Hepatocyte (in vitro differentiated cells): ENCODE measurements around the gene DDAH2. TPM values are rescaled to one million over a fixed set of nuclear protein-coding genes. Genes with fewer than 3 reads are reported as not detected.

Source experiments
- DNase-seq: peaks from one replicate; pipeline ENCODE4 v3.0.0-alpha.2; 2016; ENCODE audit warnings: low spot score
- H2AFZ ChIP-seq: fragments of 200-600 bp; sonication (generic); 2 replicates; pipeline ENCODE4 v1.6.0; 2016; ENCODE audit warnings: antibody characterized with exemption, mild to moderate bottlenecking
- H3K27ac ChIP-seq: fragments of 200-600 bp; sonication (generic); 2 replicates; pipeline ENCODE4 v1.5.1; 2016; ENCODE audit warnings: mild to moderate bottlenecking
- H3K27me3 ChIP-seq: fragments of 200-600 bp; sonication (generic); 2 replicates; pipeline ENCODE4 v1.6.1; 2016
- H3K36me3 ChIP-seq: fragments of 200-600 bp; sonication (generic); replicated peaks from 2 replicates; pipeline ENCODE4 v1.5.1; 2016; ENCODE audit warnings: low read depth; ENCODE audit not compliant: insufficient read depth
- H3K4me1 ChIP-seq: fragments of 200-600 bp; sonication (generic); 2 replicates; pipeline ENCODE4 v1.5.1; 2016; ENCODE audit warnings: mild to moderate bottlenecking, moderate library complexity; ENCODE audit not compliant: insufficient read depth
- H3K4me2 ChIP-seq: fragments of 200-600 bp; sonication (generic); 2 replicates; pipeline ENCODE4 v1.6.0; 2016
- H3K4me3 ChIP-seq: fragments of 200-600 bp; sonication (generic); 2 replicates; pipeline ENCODE4 v1.5.1; 2016; ENCODE audit warnings: mild to moderate bottlenecking
- H3K79me2 ChIP-seq: fragments of 200-600 bp; sonication (generic); 2 replicates; pipeline ENCODE4 v1.6.0; 2017; ENCODE audit warnings: mild to moderate bottlenecking
- H3K9me2 ChIP-seq: fragments of 200-600 bp; sonication (generic); replicated peaks from 2 replicates; pipeline ENCODE4 v1.6.0; 2017; ENCODE audit warnings: mild to moderate bottlenecking; ENCODE audit not compliant: insufficient read depth
- H3K9me3 ChIP-seq: fragments of 200-600 bp; sonication (generic); 2 replicates; pipeline ENCODE4 v1.5.1; 2016; ENCODE audit warnings: low read depth, mild to moderate bottlenecking
- H4K20me1 ChIP-seq: fragments of 200-600 bp; sonication (generic); 2 replicates; pipeline ENCODE4 v1.6.0; 2016; ENCODE audit warnings: mild to moderate bottlenecking; ENCODE audit not compliant: insufficient read depth, poor library complexity, severe bottlenecking
- EZH2 ChIP-seq: fragments of 200-600 bp; sonication (generic); IDR thresholded peaks from 2 replicates; pipeline ENCODE4 v1.6.1; 2016; ENCODE audit warnings: antibody characterized with exemption, mild to moderate bottlenecking, borderline replicate concordance
- EZH2phosphoT487 ChIP-seq: fragments of 200-600 bp; sonication (generic); IDR thresholded peaks from one replicate; pipeline ENCODE4 v1.6.1; 2018; ENCODE audit warnings: antibody characterized with exemption, mild to moderate bottlenecking, low read depth, moderate library complexity; ENCODE audit not compliant: unreplicated experiment, severe bottlenecking
- whole genome bisulfite sequencing: methylation state at CpG from one replicate; pipeline ENCODE4 v1.1.6; 2016; ENCODE audit warnings: low lambda C conversion rate; ENCODE audit errors: missing lambda C conversion rate; 5-methylcytosine and 5-hydroxymethylcytosine counted together
- polyA plus RNA-seq: library from polyadenylated mRNA; unstranded; fragments of >200 nt; fragmentation: Nextera tagmentation; extraction: Ambion mirVana; gene quantifications from 2 replicates; pipeline ENCODE4 v1.2.1, GENCODE V29; 2016
- total RNA-seq: library from RNA; depleted of rRNA; stranded (reverse); fragments of >200 nt; gene quantifications from 2 replicates; pipeline ENCODE4 v1.2.3, GENCODE V29; 2014
- TF ChIP-seq, protein P1 (sequence below): fragments of 200-600 bp; sonication (generic); IDR thresholded peaks from 2 replicates; pipeline ENCODE4 v1.5.1; 2016; ENCODE audit warnings: antibody characterized with exemption, mild to moderate bottlenecking; ENCODE audit not compliant: poor library complexity

Gene DDAH2
- total and polyA plus RNA-seq, 2 experiments from 2014 or later: 93.8 to 157 TPM

DNA sequence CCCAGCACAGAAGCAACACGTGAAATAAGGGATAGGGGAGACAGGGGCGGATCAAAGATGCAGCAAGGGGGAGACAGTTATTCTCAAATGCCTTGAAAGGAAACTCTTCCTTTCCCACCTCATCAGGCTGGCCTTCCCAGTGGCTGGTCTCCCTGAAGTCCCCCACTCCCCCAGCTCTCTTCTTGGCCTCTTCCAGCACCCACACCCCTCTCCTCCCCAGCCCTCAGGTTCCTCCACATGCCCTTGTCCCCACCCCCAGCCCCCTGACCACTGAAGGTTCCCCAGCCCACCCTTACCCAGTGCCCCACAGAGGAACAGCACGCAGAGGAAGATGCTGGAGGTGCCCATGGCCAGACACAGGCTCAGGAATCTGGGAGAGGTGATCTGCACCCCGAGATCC is 15.6 kb downstream of the DDAH2 start:
- TF ChIP-seq EZH2 (no peak), EZH2phosphoT487 (no peak)
- TF ChIP-seq, protein P1, sequence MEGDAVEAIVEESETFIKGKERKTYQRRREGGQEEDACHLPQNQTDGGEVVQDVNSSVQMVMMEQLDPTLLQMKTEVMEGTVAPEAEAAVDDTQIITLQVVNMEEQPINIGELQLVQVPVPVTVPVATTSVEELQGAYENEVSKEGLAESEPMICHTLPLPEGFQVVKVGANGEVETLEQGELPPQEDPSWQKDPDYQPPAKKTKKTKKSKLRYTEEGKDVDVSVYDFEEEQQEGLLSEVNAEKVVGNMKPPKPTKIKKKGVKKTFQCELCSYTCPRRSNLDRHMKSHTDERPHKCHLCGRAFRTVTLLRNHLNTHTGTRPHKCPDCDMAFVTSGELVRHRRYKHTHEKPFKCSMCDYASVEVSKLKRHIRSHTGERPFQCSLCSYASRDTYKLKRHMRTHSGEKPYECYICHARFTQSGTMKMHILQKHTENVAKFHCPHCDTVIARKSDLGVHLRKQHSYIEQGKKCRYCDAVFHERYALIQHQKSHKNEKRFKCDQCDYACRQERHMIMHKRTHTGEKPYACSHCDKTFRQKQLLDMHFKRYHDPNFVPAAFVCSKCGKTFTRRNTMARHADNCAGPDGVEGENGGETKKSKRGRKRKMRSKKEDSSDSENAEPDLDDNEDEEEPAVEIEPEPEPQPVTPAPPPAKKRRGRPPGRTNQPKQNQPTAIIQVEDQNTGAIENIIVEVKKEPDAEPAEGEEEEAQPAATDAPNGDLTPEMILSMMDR: no peak
- peak overlapping the region; percentile 60 for H3K4me2 ChIP-seq
- H2AFZ ChIP-seq: peak overlapping the region; percentile 55
- no peak overlapping the region for H3K4me3 ChIP-seq
- no peaks in the 10 kb centered on the region for H3K9me2 ChIP-seq
- H3K27me3 ChIP-seq: no peaks in the 10 kb centered on the region
- no peaks in the 10 kb centered on the region for H3K36me3 ChIP-seq
- peaks cover 25% of the 10 kb centered on the region for H3K4me1 ChIP-seq
- no peaks in the 10 kb centered on the region for H3K79me2 ChIP-seq
- peak overlapping the region; percentile 90 for H3K27ac ChIP-seq
- no peaks in the 10 kb centered on the region for H4K20me1 ChIP-seq
- DNase-seq: no peak
- H3K9me3 ChIP-seq: no peaks in the 10 kb centered on the region
- 59% methylated on average over 4 of the region's 4 CpGs for WGBS

DNA sequence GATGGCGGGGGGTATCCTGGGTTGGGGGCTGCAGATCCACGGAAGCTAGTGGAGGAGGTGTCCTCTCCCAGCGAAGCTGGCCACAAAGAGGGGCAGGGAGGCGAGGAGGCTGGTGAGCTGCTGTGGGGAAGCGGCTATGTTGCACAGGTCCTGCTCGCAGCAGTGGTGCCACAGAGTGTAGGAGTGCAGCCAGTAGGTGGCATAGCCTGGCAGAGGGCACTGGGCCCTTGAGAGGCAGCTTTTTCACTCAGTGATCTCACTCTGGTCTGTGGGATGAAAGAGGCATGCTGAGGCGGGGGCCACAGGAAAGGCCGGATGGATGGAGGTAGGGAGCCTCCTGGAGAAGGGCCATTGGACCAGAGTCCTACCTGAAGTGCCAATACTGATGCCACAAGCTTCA is 16.8 kb downstream of the DDAH2 start:
- H3K4me2 ChIP-seq: no peak overlapping the region
- H2AFZ ChIP-seq: no peak overlapping the region
- no peaks in the 10 kb centered on the region for H3K36me3 ChIP-seq
- no peak overlapping the region for H3K4me3 ChIP-seq
- no peaks in the 10 kb centered on the region for H3K27me3 ChIP-seq
- no peaks in the 10 kb centered on the region for H3K9me2 ChIP-seq
- H3K9me3 ChIP-seq: no peaks in the 10 kb centered on the region
- WGBS: 93% methylated on average over 8 of the region's 8 CpGs
- no peak overlapping the region for H3K27ac ChIP-seq
- H4K20me1 ChIP-seq: no peaks in the 10 kb centered on the region
- no peak for DNase-seq
- H3K79me2 ChIP-seq: no peaks in the 10 kb centered on the region
- TF ChIP-seq EZH2phosphoT487 (no peak), EZH2 (no peak)
- TF ChIP-seq, protein P1: no peak
- peaks cover 25% of the 10 kb centered on the region for H3K4me1 ChIP-seq

DNA sequence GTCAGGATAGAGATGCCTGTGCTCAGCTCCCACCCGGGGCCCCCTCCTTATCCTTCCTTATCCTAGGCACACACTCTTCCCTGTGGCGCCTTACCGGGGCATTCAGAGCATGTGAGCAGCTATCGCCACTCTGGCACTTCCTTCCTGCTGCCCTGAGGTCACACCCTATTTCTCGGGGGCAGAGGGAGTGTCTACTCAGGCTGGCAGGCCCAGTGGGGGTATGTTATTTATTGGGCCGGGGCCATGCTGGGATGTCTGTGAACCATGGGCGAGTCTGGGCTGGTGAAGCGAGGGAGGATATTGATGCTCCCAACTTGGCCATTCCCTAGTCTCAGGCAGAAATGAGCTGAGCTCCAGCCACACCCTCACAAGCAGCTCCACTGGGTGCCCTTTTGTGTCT is 17.9 kb downstream of the DDAH2 start:
- Histone ChIP-seq H3K4me2 (no peak overlapping the region), H3K9me2 (no peaks in the 10 kb centered on the region), H3K79me2 (no peaks in the 10 kb centered on the region), H4K20me1 (no peaks in the 10 kb centered on the region), H3K4me1 (peaks cover 25% of the 10 kb centered on the region), H3K27ac (no peak overlapping the region), H3K9me3 (no peaks in the 10 kb centered on the region), H2AFZ (no peak overlapping the region), H3K36me3 (no peaks in the 10 kb centered on the region), H3K4me3 (no peak overlapping the region), H3K27me3 (no peaks in the 10 kb centered on the region)
- WGBS: 85% methylated on average over 8 of the region's 8 CpGs
- no peak for DNase-seq
- TF ChIP-seq, protein P1: no peak
- TF ChIP-seq EZH2phosphoT487: no peak
- no peak for TF ChIP-seq EZH2
